Panc1 (cell line): ENCODE results near the gene RNF145.

Experiments used
- TCF7L2 ChIP-seq: IDR thresholded peaks from 2 replicates; pipeline ENCODE4 v1.6.1; 2011; ENCODE audit warnings: mild to moderate bottlenecking, low read depth, low read length, inconsistent platforms
- TF ChIP-seq, protein P1 (sequence below): fragments of 450-650 bp; IDR thresholded peaks from 2 replicates; pipeline ENCODE4 v1.5.1; 2017; ENCODE audit warnings: mild to moderate bottlenecking

DNA sequence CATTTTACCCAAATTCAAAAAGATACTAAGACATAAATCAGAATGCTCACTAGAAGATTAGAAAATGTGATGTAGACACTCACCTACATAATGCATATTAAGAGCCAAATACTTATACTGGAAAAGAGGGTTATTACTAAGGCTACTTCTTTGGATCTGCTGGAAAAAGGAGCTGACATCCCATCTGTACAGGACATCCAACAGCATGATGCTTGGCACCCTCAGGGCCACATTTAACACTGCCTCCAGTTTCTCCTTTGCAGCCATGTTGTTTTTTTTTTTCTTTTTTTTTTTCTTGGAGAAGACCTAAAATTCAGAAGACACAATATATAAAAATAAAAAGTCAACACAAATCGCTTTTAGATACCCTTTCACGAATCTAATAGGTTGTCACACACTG, 6.0 kb downstream of the RNF145 start:
- TF ChIP-seq, protein P1, sequence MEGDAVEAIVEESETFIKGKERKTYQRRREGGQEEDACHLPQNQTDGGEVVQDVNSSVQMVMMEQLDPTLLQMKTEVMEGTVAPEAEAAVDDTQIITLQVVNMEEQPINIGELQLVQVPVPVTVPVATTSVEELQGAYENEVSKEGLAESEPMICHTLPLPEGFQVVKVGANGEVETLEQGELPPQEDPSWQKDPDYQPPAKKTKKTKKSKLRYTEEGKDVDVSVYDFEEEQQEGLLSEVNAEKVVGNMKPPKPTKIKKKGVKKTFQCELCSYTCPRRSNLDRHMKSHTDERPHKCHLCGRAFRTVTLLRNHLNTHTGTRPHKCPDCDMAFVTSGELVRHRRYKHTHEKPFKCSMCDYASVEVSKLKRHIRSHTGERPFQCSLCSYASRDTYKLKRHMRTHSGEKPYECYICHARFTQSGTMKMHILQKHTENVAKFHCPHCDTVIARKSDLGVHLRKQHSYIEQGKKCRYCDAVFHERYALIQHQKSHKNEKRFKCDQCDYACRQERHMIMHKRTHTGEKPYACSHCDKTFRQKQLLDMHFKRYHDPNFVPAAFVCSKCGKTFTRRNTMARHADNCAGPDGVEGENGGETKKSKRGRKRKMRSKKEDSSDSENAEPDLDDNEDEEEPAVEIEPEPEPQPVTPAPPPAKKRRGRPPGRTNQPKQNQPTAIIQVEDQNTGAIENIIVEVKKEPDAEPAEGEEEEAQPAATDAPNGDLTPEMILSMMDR, result no peak
- TF ChIP-seq TCF7L2, result no peak
